ENCODE measurements around the gene NEDD9. TPM values are rescaled to one million over a fixed set of nuclear protein-coding genes. Genes with fewer than 3 reads are reported as not detected.

NEDD9 gene
- total and polyA plus RNA-seq, 2 of the 13 experiments (the other 11 are each of a cell fraction or from before 2014, with no cell fraction given) = 27.1 to 389 TPM

GRCh38 chr6:11232193-11232769, at the start of gene NEDD9 (continued):
- TF ChIP-seq AFF4 (CRISPR knock-in tag; IDR thresholded peaks at IDR 0.05) (peak; percentile 96; the same call in 1 of the 2 replicates), KAT7 (CRISPR knock-in tag; IDR thresholded peaks at IDR 0.05; ENCODE audit: borderline replicate concordance) (peak; percentile 93; the same call in 1 of the 2 replicates), ZNF224 (CRISPR knock-in tag; IDR thresholded peaks at IDR 0.05) (peak; percentile 95), ZBTB21 (CRISPR knock-in tag; IDR thresholded peaks at IDR 0.05) (no peak), ZNF260 (CRISPR knock-in tag; IDR thresholded peaks at IDR 0.05; ENCODE audit: borderline replicate concordance, low read depth) (no peak), ZZZ3 (CRISPR knock-in tag; IDR thresholded peaks at IDR 0.05; ENCODE audit: borderline replicate concordance) (no peak), SNRNP70 (IDR thresholded peaks at IDR 0.05; ENCODE audit: low read depth, low read length) (no peak), POGZ (CRISPR knock-in tag; IDR thresholded peaks at IDR 0.05) (no peak; the same call in none of the 2 replicates), BCL6 (CRISPR knock-in tag; IDR thresholded peaks at IDR 0.05) (peak; percentile 76), NR1H2 (CRISPR knock-in tag; IDR thresholded peaks at IDR 0.05; ENCODE audit: borderline replicate concordance, low read depth) (no peak), ZNF256 (CRISPR knock-in tag; conservative IDR thresholded peaks at IDR 0.05) (no peak), ZNF205 (CRISPR knock-in tag; IDR thresholded peaks at IDR 0.05) (peak; percentile 86), MXD3 (CRISPR knock-in tag; IDR thresholded peaks at IDR 0.05) (peak; percentile 95), NRL (CRISPR knock-in tag; IDR thresholded peaks at IDR 0.05; ENCODE audit: borderline replicate concordance) (peak; percentile 93), ERF (CRISPR knock-in tag; IDR thresholded peaks at IDR 0.05) (peak; percentile 60), ZNF607 (CRISPR knock-in tag; IDR thresholded peaks at IDR 0.05; ENCODE audit: borderline replicate concordance) (no peak), ZNF234 (CRISPR knock-in tag; conservative IDR thresholded peaks at IDR 0.05) (no peak), KLF16 (CRISPR knock-in tag; IDR thresholded peaks at IDR 0.05) (peak in 1 of 2 experiments; percentile 76; a peak in 2 of 4 replicates), ZBTB33 (CRISPR knock-in tag; IDR thresholded peaks at IDR 0.05) (no peak), ZNF510 (CRISPR knock-in tag; IDR thresholded peaks at IDR 0.05; ENCODE audit: low read depth) (no peak), IKZF5 (CRISPR knock-in tag; IDR thresholded peaks at IDR 0.05) (peak; percentile 92), ZNF629 (CRISPR knock-in tag; conservative IDR thresholded peaks at IDR 0.05) (0 out of 2 replicates have a peak, but pooled peaks have one; percentile 14), ZSCAN20 (CRISPR knock-in tag; IDR thresholded peaks at IDR 0.05; ENCODE audit: borderline replicate concordance) (peak; percentile 66; the same call in 1 of the 2 replicates), PITX1 (CRISPR knock-in tag; IDR thresholded peaks at IDR 0.05) (peak; percentile 66; the same call in 1 of the 2 replicates)

Data from HepG2 (cell line).